Stimulated activated CD8-positive, alpha-beta memory T cell treated with anti-CD3 and anti-CD28 coated beads, Interleukin-15, amount 100 ng/mL, for 1 hour (primary cell): Measurements from ENCODE around the gene OBP2A.
"Not testable (repeated sequence)": the region's sequence is repeated elsewhere in the genome, so short reads cannot be mapped to it uniquely, and the experiment has no call there.

ENCODE experiments used
- DNase-seq: peaks from one replicate; pipeline ENCODE4 v3.0.0-alpha.2; 2020; ENCODE audit warnings: low read depth

The OBP2A gene

GRCh38 chr9:135545646-135546176 lies at the start of gene OBP2A:
Gene OBP2A (plus strand): TSS chr9:135546126. CDS start chr9:135546181, 55 bp downstream.
- not testable (repeated sequence) for DNase-seq

GRCh38 chr9:135498381-135499126 lies 47.4 kb upstream of the OBP2A start:
- DNase-seq: no peak

- peak; percentile 85 for DNase-seq
Measured at GRCh38 chr9:135499326-135500070, 46.4 kb upstream of the OBP2A start.

- no peak for DNase-seq
Measured at GRCh38 chr9:135500071-135500524, 45.8 kb upstream of the OBP2A start.

GRCh38 chr9:135500525-135501260 lies 45.2 kb upstream of the OBP2A start, which contains the start of gene MRPS2:
Gene MRPS2 (plus strand): TSS chr9:135500682. CDS start chr9:135500711, 29 bp downstream.
- DNase-seq: peak; percentile 70

- no peak for DNase-seq
Measured at GRCh38 chr9:135501261-135502167, 44.4 kb upstream of the OBP2A start.

- no peak for DNase-seq
Measured at GRCh38 chr9:135502168-135502872, 43.6 kb upstream of the OBP2A start.

- no peak for DNase-seq
Measured at GRCh38 chr9:135502873-135503321, 43.0 kb upstream of the OBP2A start.

- DNase-seq: no peak
Measured at GRCh38 chr9:135503371-135504261, 42.3 kb upstream of the OBP2A start.

GRCh38 chr9:135504262-135505243 lies 41.4 kb upstream of the OBP2A start:
- peak; percentile 27 for DNase-seq

GRCh38 chr9:135505406-135506187 lies 40.3 kb upstream of the OBP2A start:
- no peak for DNase-seq

- DNase-seq: no peak
Measured at GRCh38 chr9:135506327-135507103, 39.4 kb upstream of the OBP2A start.

- no peak for DNase-seq
Measured at GRCh38 chr9:135507104-135508035, 38.6 kb upstream of the OBP2A start.

- DNase-seq: no peak
Measured at GRCh38 chr9:135508211-135508820, 37.6 kb upstream of the OBP2A start.

GRCh38 chr9:135509458-135509857 lies 36.5 kb upstream of the OBP2A start:
- no peak for DNase-seq
